Smooth muscle cell (in vitro differentiated cells): Measurements from ENCODE around the gene MIF4GD. TPM values are rescaled to one million over a fixed set of nuclear protein-coding genes. Genes with fewer than 3 reads are reported as not detected.

Experiments
- DNase-seq: peaks from one replicate; lab custom pipeline; 2025; ENCODE audit not compliant: unreplicated experiment; lab: John Stamatoyannopoulos, UW
- H2AFZ ChIP-seq: fragments of 200-600 bp; sonication (generic); 2 replicates; pipeline ENCODE4 v1.6.0; 2016; ENCODE audit warnings: antibody characterized with exemption, low read depth, mild to moderate bottlenecking
- H3F3A ChIP-seq: fragments of 200-600 bp; sonication (generic); 2 replicates; pipeline ENCODE4 v1.6.0; 2017; ENCODE audit warnings: antibody characterized with exemption, low read depth
- H3K27ac ChIP-seq: fragments of 200-600 bp; sonication (generic); 2 replicates; pipeline ENCODE4 v1.5.1; 2016; ENCODE audit warnings: low read depth, mild to moderate bottlenecking
- H3K27me3 ChIP-seq: fragments of 200-600 bp; sonication (generic); 2 replicates; pipeline ENCODE4 v1.6.1; 2016; ENCODE audit warnings: low read depth, mild to moderate bottlenecking
- H3K36me3 ChIP-seq: fragments of 200-600 bp; sonication (generic); 2 replicates; pipeline ENCODE4 v1.5.1; 2016; ENCODE audit warnings: low read depth
- H3K4me1 ChIP-seq: fragments of 200-600 bp; sonication (generic); 2 replicates; pipeline ENCODE4 v1.5.1; 2016; ENCODE audit warnings: low read depth
- H3K4me2 ChIP-seq: fragments of 200-600 bp; sonication (generic); 2 replicates; pipeline ENCODE4 v1.6.0; 2016; ENCODE audit warnings: mild to moderate bottlenecking
- H3K4me3 ChIP-seq: fragments of 200-600 bp; sonication (generic); 2 replicates; pipeline ENCODE4 v1.5.1; 2016; ENCODE audit warnings: mild to moderate bottlenecking
- H3K79me2 ChIP-seq: fragments of 200-600 bp; sonication (generic); 2 replicates; pipeline ENCODE4 v1.6.0; 2016; ENCODE audit warnings: low read depth, mild to moderate bottlenecking
- H3K9ac ChIP-seq: fragments of 200-600 bp; sonication (generic); 2 replicates; pipeline ENCODE4 v1.6.0; 2016; ENCODE audit warnings: low read depth
- H3K9me3 ChIP-seq: fragments of 200-600 bp; sonication (generic); replicated peaks from 2 replicates; pipeline ENCODE4 v1.5.1; 2016; ENCODE audit warnings: low read depth
- H4K20me1 ChIP-seq: fragments of 200-600 bp; sonication (generic); 2 replicates; pipeline ENCODE4 v1.6.0; 2016; ENCODE audit warnings: low read depth
- WGBS: methylation state at CpG from one replicate; pipeline ENCODE4 v1.1.7; 2016; ENCODE audit warnings: low lambda C conversion rate; 5-methylcytosine and 5-hydroxymethylcytosine counted together
- polyA plus RNA-seq: library from polyadenylated mRNA; unstranded; fragments of >200 nt; fragmentation: Nextera tagmentation; extraction: Ambion mirVana; gene quantifications from 2 replicates; pipeline ENCODE4 v1.2.1, GENCODE V29; 2016
- total RNA-seq: library from RNA; depleted of rRNA; stranded (reverse); fragments of >200 nt; gene quantifications from 2 replicates; pipeline ENCODE4 v1.2.3, GENCODE V29; 2014
- TF ChIP-seq, protein P1 (sequence below): fragments of 200-600 bp; sonication (generic); IDR thresholded peaks from 2 replicates; pipeline ENCODE4 v1.5.1; 2017; ENCODE audit warnings: borderline replicate concordance, mild to moderate bottlenecking, antibody characterized with exemption; ENCODE audit not compliant: insufficient read depth, poor library complexity, severe bottlenecking

MIF4GD gene
- total and polyA plus RNA-seq, 2 experiments from 2014 or later: 5.3 to 17.0 TPM

DNA sequence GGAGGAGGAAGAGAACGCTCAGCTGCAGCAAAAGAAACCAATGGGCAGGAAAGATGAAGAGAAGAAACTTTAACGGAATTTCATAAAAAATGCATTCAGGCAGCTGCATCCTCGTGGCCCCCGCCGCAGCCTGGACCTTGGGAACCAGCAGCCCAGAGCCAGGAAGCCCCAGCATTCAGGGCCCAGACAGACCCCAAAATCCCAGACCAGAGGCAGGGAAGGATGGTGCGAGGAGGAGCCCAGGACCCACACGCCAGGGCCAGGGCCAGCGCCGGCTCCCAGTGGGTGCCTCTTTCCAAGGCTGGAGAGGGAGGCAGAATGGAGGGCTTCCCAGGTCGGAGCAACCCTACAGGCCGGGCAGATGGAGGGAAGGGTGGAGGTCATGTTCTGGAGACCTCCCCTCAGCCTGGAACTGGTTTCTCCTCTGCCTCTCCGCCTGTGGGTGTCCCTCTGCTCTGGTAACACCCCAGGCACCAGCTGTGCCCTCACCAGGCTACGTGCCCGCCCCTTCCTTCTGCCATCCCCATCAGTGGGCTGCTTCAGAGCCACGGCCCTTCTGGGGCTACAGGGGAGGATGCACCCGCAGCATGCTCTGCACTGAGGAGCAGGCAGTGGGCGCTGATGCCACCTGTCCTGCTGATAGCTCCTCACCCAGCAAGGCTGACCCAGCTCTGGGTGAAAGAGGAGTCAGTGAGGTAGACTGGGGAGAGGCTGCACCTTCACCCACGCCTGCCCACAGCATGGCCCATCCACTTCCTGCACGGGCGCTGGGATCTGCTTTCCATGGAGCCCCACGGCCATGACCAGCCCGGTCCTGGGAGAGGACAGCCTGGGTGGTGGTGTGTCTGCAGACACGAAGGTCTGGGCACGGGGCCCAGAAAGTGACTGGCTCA, 1.2 kb upstream of the MIF4GD start:
- H3K4me3 ChIP-seq: peak overlapping the region; percentile 91
- DNase-seq: no peak
- H3F3A ChIP-seq: peaks cover 6% of the 10 kb centered on the region
- peaks cover 8% of the 10 kb centered on the region for H3K4me1 ChIP-seq
- H2AFZ ChIP-seq: peak overlapping the region; percentile 82
- no peaks in the 10 kb centered on the region for H3K27me3 ChIP-seq
- H3K27ac ChIP-seq: no peak overlapping the region
- no peaks in the 10 kb centered on the region for H3K36me3 ChIP-seq
- H3K4me2 ChIP-seq: peak overlapping the region; percentile 100
- no peaks in the 10 kb centered on the region for H3K79me2 ChIP-seq
- H4K20me1 ChIP-seq: no peaks in the 10 kb centered on the region
- TF ChIP-seq, protein P1, sequence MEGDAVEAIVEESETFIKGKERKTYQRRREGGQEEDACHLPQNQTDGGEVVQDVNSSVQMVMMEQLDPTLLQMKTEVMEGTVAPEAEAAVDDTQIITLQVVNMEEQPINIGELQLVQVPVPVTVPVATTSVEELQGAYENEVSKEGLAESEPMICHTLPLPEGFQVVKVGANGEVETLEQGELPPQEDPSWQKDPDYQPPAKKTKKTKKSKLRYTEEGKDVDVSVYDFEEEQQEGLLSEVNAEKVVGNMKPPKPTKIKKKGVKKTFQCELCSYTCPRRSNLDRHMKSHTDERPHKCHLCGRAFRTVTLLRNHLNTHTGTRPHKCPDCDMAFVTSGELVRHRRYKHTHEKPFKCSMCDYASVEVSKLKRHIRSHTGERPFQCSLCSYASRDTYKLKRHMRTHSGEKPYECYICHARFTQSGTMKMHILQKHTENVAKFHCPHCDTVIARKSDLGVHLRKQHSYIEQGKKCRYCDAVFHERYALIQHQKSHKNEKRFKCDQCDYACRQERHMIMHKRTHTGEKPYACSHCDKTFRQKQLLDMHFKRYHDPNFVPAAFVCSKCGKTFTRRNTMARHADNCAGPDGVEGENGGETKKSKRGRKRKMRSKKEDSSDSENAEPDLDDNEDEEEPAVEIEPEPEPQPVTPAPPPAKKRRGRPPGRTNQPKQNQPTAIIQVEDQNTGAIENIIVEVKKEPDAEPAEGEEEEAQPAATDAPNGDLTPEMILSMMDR: no peak
- no peaks in the 10 kb centered on the region for H3K9me3 ChIP-seq
- 69% methylated on average over 24 of the region's 24 CpGs for WGBS
- H3K9ac ChIP-seq: no peak overlapping the region

DNA sequence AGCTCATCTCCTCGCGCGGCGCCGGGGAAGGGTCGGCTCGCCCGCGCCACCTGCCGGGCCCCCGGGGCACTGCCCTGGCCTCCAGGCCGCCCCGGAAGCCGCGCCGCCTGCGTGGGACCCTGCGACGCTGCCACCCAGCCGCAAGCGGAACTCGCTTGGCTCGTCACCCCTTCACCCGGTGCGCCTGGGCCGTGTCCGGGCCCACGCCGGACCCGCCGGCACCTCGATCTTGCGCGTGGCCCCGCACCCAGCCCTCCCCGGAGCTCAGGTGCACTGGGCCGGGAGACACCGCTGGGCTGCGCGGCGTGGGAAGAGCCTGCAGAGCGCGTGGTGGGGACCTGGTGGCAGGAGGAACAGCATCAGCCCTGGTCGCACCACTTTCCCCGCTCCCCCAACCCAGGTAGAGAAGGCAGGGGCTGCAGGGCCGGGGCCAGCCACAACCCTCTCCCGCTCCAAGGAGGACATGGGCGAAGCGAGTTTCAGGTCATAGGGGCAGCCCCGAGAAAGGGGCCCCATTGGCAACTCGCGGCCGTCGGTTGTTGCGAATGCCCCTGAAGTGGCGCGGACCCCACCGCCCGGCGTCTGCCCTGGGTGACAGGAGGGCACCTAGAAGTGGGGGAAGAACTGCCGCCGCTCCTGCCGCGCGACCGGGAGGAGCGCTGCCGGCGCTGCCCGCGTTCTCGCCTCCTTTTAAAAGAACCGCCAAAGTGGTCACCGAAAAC, 363 bp upstream of the MIF4GD start:
- WGBS: 1% methylated on average over 66 of the region's 74 CpGs
- peaks cover 8% of the 10 kb centered on the region for H3K4me1 ChIP-seq
- no peak overlapping the region for H3K27ac ChIP-seq
- H3K9ac ChIP-seq: peak overlapping the region; percentile 70
- no peaks in the 10 kb centered on the region for H3K79me2 ChIP-seq
- peak overlapping the region; percentile 100 for H3K4me2 ChIP-seq
- TF ChIP-seq, protein P1: peak; percentile 66
- H3K27me3 ChIP-seq: no peaks in the 10 kb centered on the region
- no peaks in the 10 kb centered on the region for H4K20me1 ChIP-seq
- no peaks in the 10 kb centered on the region for H3K9me3 ChIP-seq
- peak overlapping the region; percentile 82 for H2AFZ ChIP-seq
- DNase-seq: peak; percentile 58
- no peaks in the 10 kb centered on the region for H3K36me3 ChIP-seq
- peak overlapping the region; percentile 91 for H3K4me3 ChIP-seq
- peaks cover 8% of the 10 kb centered on the region for H3F3A ChIP-seq

DNA sequence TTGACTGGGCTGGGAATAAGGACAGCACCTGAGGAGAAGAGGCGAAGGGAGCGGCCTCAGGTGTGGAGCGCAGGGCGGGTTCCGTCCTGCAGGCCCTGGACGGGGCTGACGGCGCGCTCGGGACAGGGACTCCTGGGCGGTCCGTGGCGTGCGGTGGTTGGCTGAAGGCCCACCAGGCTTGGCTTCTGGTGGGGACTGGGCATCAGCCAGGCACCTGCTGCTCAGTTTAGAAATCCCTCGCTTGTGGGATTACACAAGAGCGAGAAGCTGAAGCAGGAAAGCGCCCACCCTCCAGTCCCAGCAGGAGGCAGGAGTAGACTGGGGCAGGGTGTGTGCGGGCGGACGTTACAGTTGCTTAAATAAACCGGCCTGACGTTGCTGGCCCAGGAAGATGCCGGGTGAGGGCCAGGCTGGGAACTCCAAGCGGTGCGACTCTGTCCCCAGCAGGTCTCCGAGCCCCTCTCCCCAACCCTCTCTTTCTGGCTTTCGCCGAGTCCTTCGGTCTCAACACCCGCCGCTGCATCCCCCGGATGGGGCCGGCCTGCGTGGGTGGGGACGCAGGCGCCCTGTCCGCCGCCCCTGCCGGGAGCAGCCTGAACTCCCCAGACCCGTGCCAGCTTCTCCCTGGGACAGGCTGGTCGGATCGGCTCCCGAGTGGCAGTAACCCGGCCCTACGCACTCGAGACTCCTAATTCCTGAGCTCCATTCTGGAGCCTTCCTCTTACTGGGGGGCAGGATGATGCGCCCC, 639 bp downstream of the MIF4GD start:
- H3F3A ChIP-seq: peaks cover 11% of the 10 kb centered on the region
- H3K4me2 ChIP-seq: peak overlapping the region; percentile 94
- no peaks in the 10 kb centered on the region for H3K27me3 ChIP-seq
- H2AFZ ChIP-seq: peak overlapping the region; percentile 91
- H3K9me3 ChIP-seq: no peaks in the 10 kb centered on the region
- TF ChIP-seq, protein P1: no peak
- H3K36me3 ChIP-seq: no peaks in the 10 kb centered on the region
- H3K27ac ChIP-seq: peak overlapping the region; percentile 43
- DNase-seq: peak; percentile 58
- H3K79me2 ChIP-seq: no peaks in the 10 kb centered on the region
- peaks cover 8% of the 10 kb centered on the region for H3K4me1 ChIP-seq
- H3K4me3 ChIP-seq: peak overlapping the region; percentile 91
- H3K9ac ChIP-seq: peak overlapping the region; percentile 68
- WGBS: 3% methylated on average over 44 of the region's 47 CpGs
- no peaks in the 10 kb centered on the region for H4K20me1 ChIP-seq
